Esophagus (tissue), 2 donors: ENCODE data around the gene EMC1. TPM values are rescaled to one million over a fixed set of nuclear protein-coding genes. Genes with fewer than 3 reads are reported as not detected.

Source experiments
- H3K27ac ChIP-seq, 2 donors: one replicate each; pipeline ENCODE4 v1.5.1; 2013; ENCODE audit warnings: low read depth in 2 of 2, mild to moderate bottlenecking in 2 of 2, inconsistent platforms in 1 of 2, low read length in 1 of 2, moderate library complexity in 1 of 2
- H3K27me3 ChIP-seq, 2 donors: one replicate each; pipeline ENCODE4 v1.6.1; 2013; ENCODE audit warnings: low read length in 2 of 2, control low read depth in 1 of 2, mild to moderate bottlenecking in 1 of 2; ENCODE audit not compliant: insufficient read depth in 2 of 2, control insufficient read depth in 1 of 2
- H3K36me3 ChIP-seq, 2 donors: one replicate each; pipeline ENCODE4 v1.6.1; 2013; ENCODE audit warnings: low read length in 1 of 2; ENCODE audit not compliant: control insufficient read depth in 2 of 2, insufficient read depth in 2 of 2
- H3K4me1 ChIP-seq, 2 donors: one replicate each; pipeline ENCODE4 v1.6.1; 2013; ENCODE audit warnings: low read length in 1 of 2; ENCODE audit not compliant: control insufficient read depth in 2 of 2, insufficient read depth in 2 of 2
- H3K4me3 ChIP-seq, 2 donors: one replicate each; pipeline ENCODE4 v1.5.1; 2013; ENCODE audit warnings: low read length in 2 of 2, mild to moderate bottlenecking in 2 of 2, low read depth in 1 of 2, moderate library complexity in 1 of 2
- H3K9me3 ChIP-seq, 2 donors: one replicate each; pipeline ENCODE4 v1.6.1; 2013; ENCODE audit warnings: mild to moderate bottlenecking in 2 of 2, low read depth in 1 of 2, low read length in 1 of 2, moderate library complexity in 1 of 2; ENCODE audit not compliant: control insufficient read depth in 2 of 2, insufficient read depth in 1 of 2
- WGBS, 2 donors: extraction: QIAGEN DNeasy Blood & Tissue Kit; methylation state at CpG; one replicate each; pipeline ENCODE4 v1.1.7; 2013; 5-methylcytosine and 5-hydroxymethylcytosine counted together
- polyA plus RNA-seq, 2 donors: library from polyadenylated mRNA; stranded (reverse); fragments of 200-250 nt; gene quantifications; one replicate each; pipeline ENCODE4 v1.2.3, GENCODE V29; 2013
- donor health status: healthy with polysubstance abuse.
- donor health status: Bipolar disorder and iron deficiency.

Gene EMC1
- polyA plus RNA-seq, 2 donors = 9.4 to 11.3 TPM

DNA sequence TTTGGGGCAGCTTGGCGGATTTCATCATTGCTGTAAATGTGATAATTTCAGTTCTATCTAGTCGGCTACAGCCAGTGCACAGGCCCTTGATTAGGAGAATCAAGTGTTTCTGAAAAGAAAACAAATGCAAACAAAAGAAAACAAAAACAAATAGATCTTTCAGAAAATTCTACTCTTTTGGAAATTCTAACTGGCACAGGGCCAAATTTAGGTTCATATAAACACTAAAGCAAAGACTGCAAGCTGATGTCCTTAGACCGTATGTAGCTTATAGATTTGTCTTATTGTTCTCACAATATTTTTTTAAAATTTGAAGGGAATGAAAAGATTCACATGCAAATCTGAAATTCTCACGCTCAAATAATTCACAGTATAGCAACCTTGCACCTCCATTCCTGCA, 52.5 kb downstream of the EMC1 start:
- no peak overlapping the region for H3K4me3 ChIP-seq
- peaks cover 5 to 15% of the 10 kb centered on the region in 2 donors for H3K36me3 ChIP-seq
- no peaks in the 10 kb centered on the region for H3K9me3 ChIP-seq
- 88 to 89% methylated on average over 4 of the region's 4 CpGs for WGBS, 2 donors
- no peaks in the 10 kb centered on the region for H3K4me1 ChIP-seq
- no peak overlapping the region for H3K27ac ChIP-seq
- no peaks in the 10 kb centered on the region for H3K27me3 ChIP-seq

DNA sequence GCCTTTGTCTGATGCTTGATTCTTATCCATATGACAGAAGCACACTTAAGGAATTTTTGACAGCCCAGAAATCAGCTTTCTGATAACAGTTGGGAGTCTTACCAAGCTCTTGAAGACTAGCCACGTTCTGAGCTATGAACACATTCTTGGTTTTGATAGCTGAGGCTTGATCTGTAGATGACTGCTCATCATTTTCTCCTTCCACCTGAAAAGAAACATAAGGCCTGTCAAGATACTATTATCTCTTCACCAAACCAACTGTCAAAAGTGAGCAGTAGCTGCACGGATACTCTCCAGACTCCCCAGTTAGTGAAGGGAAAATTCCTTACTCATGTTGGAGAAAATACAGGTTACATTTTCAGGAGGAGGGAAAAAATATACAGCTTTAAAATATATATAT, 53.5 kb downstream of the EMC1 start:
- H3K4me3 ChIP-seq = no peak overlapping the region
- H3K36me3 ChIP-seq = peaks cover 5 to 18% of the 10 kb centered on the region in 2 donors
- WGBS, 2 donors = 84 to 88% methylated on average over 2 of the region's 2 CpGs

GRCh38 chr1:19196331-19196730, 55.0 kb downstream of the EMC1 start:
- Histone ChIP-seq H3K4me3 (no peak overlapping the region), H3K36me3 (peaks cover 7 to 22% of the 10 kb centered on the region in 2 donors), H3K4me1 (no peaks in the 10 kb centered on the region), H3K27ac (no peak overlapping the region), H3K9me3 (no peaks in the 10 kb centered on the region), H3K27me3 (no peaks in the 10 kb centered on the region)
- 60 to 85% methylated on average over 3 of the region's 3 CpGs for WGBS, 2 donors

More for the DNA sequence above, 53.5 kb downstream of the EMC1 start:
- no peaks in the 10 kb centered on the region for H3K9me3 ChIP-seq
- H3K27ac ChIP-seq = no peak overlapping the region
- H3K27me3 ChIP-seq = no peaks in the 10 kb centered on the region
- H3K4me1 ChIP-seq = no peaks in the 10 kb centered on the region

- peaks cover 7 to 17% of the 10 kb centered on the region in 2 donors for H3K36me3 ChIP-seq
- WGBS, 2 donors = 79 to 80% methylated on average over 3 of the region's 3 CpGs
Measured at GRCh38 chr1:19193004-19193403, 58.3 kb downstream of the EMC1 start.

GRCh38 chr1:19191811-19192210, 59.5 kb downstream of the EMC1 start:
- H3K4me1 ChIP-seq = no peaks in the 10 kb centered on the region
- WGBS, 2 donors = 97 to 98% methylated on average over 3 of the region's 3 CpGs
- no peak overlapping the region for H3K27ac ChIP-seq
- no peak overlapping the region for H3K4me3 ChIP-seq
- H3K36me3 ChIP-seq = peaks cover 9 to 13% of the 10 kb centered on the region in 2 donors
- no peaks in the 10 kb centered on the region for H3K27me3 ChIP-seq
- no peaks in the 10 kb centered on the region for H3K9me3 ChIP-seq

More at GRCh38 chr1:19193004-19193403, 58.3 kb downstream of the EMC1 start:
- H3K27ac ChIP-seq = no peak overlapping the region
- no peak overlapping the region for H3K4me3 ChIP-seq
- no peaks in the 10 kb centered on the region for H3K9me3 ChIP-seq
- H3K4me1 ChIP-seq = no peaks in the 10 kb centered on the region
- no peaks in the 10 kb centered on the region for H3K27me3 ChIP-seq

DNA sequence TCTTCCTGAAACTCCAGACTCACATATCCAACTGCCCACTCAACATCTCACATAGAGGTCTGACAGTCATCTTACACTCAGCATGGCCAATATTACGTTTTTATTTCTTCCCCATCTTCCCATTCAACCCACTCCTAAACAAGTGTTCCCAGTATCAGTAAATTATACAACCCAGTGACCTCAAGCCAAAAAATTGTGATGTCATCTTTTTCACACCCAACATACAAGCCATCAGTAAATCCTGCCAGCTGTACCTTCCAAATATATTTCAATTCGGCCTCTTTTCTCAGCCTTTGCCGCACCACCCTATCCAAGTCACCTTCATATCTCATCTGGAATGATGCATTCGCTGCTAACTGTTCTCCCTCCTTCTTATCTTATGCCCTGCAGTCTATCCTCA, 60.9 kb downstream of the EMC1 start:
- no peak overlapping the region for H3K27ac ChIP-seq
- H3K4me1 ChIP-seq = no peaks in the 10 kb centered on the region
- 86 to 90% methylated on average over 4 of the region's 4 CpGs for WGBS, 2 donors
- no peaks in the 10 kb centered on the region for H3K27me3 ChIP-seq
- H3K4me3 ChIP-seq = no peak overlapping the region
- peaks cover 8 to 15% of the 10 kb centered on the region in 2 donors for H3K36me3 ChIP-seq
- H3K9me3 ChIP-seq = no peaks in the 10 kb centered on the region

DNA sequence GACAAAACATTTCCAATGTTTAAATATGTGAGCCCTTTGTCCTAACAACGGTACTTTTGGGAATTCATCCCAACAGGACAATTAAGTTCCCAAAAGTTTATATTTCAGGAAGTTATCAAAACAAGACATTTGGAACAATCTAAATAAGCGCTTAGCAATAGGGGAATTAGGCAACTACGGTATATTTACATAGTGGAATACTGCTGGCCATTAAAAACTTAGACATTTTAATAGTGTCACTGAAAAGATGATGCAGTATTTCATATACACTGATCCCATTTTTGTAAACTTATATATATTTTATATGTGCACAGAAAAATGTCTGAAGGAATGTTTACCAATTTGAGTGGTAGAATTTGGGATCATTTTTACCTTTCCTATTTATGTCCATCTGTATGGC, 62.1 kb downstream of the EMC1 start:
- no peaks in the 10 kb centered on the region for H3K4me1 ChIP-seq
- H3K36me3 ChIP-seq = peaks cover 13 to 18% of the 10 kb centered on the region in 2 donors
- no peaks in the 10 kb centered on the region for H3K27me3 ChIP-seq
- no peak overlapping the region for H3K4me3 ChIP-seq
- 68 to 82% methylated on average over 3 of the region's 3 CpGs for WGBS, 2 donors
- no peaks in the 10 kb centered on the region for H3K9me3 ChIP-seq
- H3K27ac ChIP-seq = no peak overlapping the region

GRCh38 chr1:19187852-19188251, 63.5 kb downstream of the EMC1 start:
- H3K27ac ChIP-seq = no peak overlapping the region
- no peaks in the 10 kb centered on the region for H3K4me1 ChIP-seq
- H3K9me3 ChIP-seq = no peaks in the 10 kb centered on the region
- peaks cover 17 to 21% of the 10 kb centered on the region in 2 donors for H3K36me3 ChIP-seq
- no peaks in the 10 kb centered on the region for H3K27me3 ChIP-seq
- no peak overlapping the region for H3K4me3 ChIP-seq

- WGBS, 2 donors = 80 to 82% methylated on average over 2 of the region's 2 CpGs
- Histone ChIP-seq H3K36me3 (peaks cover 15 to 17% of the 10 kb centered on the region in 2 donors), H3K4me3 (no peak overlapping the region), H3K4me1 (no peaks in the 10 kb centered on the region), H3K9me3 (no peaks in the 10 kb centered on the region), H3K27me3 (no peaks in the 10 kb centered on the region), H3K27ac (no peak overlapping the region)
Measured at GRCh38 chr1:19186001-19186400, 65.3 kb downstream of the EMC1 start.

DNA sequence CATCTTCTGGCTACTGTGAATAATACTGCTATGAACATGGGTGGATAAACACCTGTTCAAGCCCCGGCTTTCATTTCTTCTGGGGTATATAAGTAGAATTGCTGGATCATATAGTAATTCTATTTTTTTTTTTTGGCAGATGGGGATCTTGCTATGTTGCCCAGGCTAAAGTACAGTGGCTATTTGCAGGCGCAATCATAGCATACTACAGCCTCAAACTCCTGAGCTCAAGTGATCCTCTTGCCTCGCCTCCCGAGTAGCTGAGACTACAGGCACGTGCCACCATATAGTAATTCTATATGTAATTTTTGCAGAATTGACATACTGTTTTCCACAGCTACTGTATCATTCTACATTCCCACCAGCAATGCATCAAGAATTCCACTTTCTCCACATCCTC, 69.1 kb downstream of the EMC1 start:
- Histone ChIP-seq H3K4me1 (no peaks in the 10 kb centered on the region), H3K27ac (no peak overlapping the region), H3K9me3 (no peaks in the 10 kb centered on the region), H3K4me3 (no peak overlapping the region), H3K27me3 (no peaks in the 10 kb centered on the region), H3K36me3 (peaks cover 12 to 24% of the 10 kb centered on the region in 2 donors)
- WGBS, 2 donors = 97 to 99% methylated on average over 5 of the region's 5 CpGs
